ENCODE results near the gene CRYBB1. TPM values are rescaled to one million over a fixed set of nuclear protein-coding genes. Genes with fewer than 3 reads are reported as not detected.
"Not testable (repeated sequence)": the region's sequence is repeated elsewhere in the genome, so short reads cannot be mapped to it uniquely, and the experiment has no call there.

The CRYBB1 gene
- total RNA-seq, 1 donor from 2014 or later = not detected

- Mint-ChIP-seq H3K9me3 (no peaks in the 10 kb centered on the region), H3K36me3 (ENCODE audit: low read depth) (no peaks in the 10 kb centered on the region), H3K4me3 (no peak overlapping the region), H3K4me1 (peaks cover 27% of the 10 kb centered on the region), H3K27me3 (no peaks in the 10 kb centered on the region), H3K27ac (no peak overlapping the region)
- intact Hi-C loops (cut with micrococcal nuclease) = no loop called here
- no peak for ATAC-seq (ENCODE audit: low read depth)
- ChIA-PET POLR2A (no interaction called here), CTCF (no interaction called here)
- TF ChIP-seq CTCF (IDR thresholded peaks at IDR 0.05) = no peak
- DNase-seq = no peak
These were observed 3.5 kb downstream of the CRYBB1 start for GRCh38 chr22:26614322-26614721.

DNA sequence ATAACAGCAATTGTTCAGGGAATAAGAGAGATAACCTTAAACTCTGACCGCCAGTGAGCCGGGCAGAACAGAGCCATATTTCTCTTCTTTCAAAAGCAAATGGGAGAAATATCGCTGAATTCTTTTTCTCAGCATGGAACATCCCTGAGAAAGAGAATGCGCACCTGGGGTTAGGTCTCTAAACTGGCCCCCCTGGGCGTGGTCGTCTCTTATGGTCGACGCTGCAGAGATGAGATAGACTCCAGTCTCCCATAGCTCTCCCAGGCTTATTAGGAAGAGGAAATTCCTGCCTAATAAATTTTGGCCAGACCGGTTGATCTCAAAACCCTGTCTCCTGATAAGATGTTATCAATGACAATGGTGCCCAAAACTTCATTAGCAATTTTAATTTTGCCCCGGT lies 4.1 kb downstream of the CRYBB1 start:
- intact Hi-C loops (cut with micrococcal nuclease); H3K27ac Mint-ChIP-seq; ATAC-seq (ENCODE audit: low read depth); CTCF ChIA-PET; H3K27me3 Mint-ChIP-seq; H3K36me3 Mint-ChIP-seq (ENCODE audit: low read depth); H3K4me3 Mint-ChIP-seq; H3K9me3 Mint-ChIP-seq; DNase-seq; POLR2A ChIA-PET: not testable (repeated sequence)
- H3K4me1 Mint-ChIP-seq = peaks cover 27% of the 10 kb centered on the region

- Mint-ChIP-seq H3K27ac (no peak overlapping the region), H3K36me3 (ENCODE audit: low read depth) (no peaks in the 10 kb centered on the region), H3K4me3 (no peak overlapping the region), H3K4me1 (peaks cover 24% of the 10 kb centered on the region), H3K9me3 (no peaks in the 10 kb centered on the region), H3K27me3 (no peaks in the 10 kb centered on the region)
- intact Hi-C loops (cut with micrococcal nuclease) = no loop called here
- DNase-seq (no peak), ATAC-seq (ENCODE audit: low read depth) (no peak)
- TF ChIP-seq CTCF (IDR thresholded peaks at IDR 0.05) = no peak
- ChIA-PET CTCF (no interaction called here), POLR2A (no interaction called here)
These were observed 5.2 kb downstream of the CRYBB1 start for GRCh38 chr22:26612652-26613051.

DNA sequence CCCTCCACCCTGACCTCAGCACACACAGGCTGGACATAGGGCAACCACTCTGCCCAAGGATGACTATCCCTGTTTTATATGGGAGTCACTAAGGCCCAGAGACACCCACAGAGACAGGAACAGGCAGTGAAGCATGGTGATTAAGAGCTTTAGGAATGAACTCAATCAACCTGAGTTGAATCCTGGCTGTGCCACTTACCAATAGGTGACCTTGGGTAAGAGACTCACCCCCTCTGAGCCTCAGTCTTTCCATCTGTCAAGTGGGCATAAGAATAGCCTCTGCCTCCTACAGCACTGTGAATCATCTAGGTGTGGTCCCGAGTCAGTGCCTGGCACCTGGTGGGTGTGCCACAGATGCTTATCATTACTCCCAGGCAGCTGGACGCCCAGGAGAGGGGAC lies 6.8 kb downstream of the CRYBB1 start:
- CTCF ChIA-PET = no interaction called here

GRCh38 chr22:26610072-26610958 lies 7.5 kb downstream of the CRYBB1 start:
- Mint-ChIP-seq H3K27me3 (no peaks in the 10 kb centered on the region), H3K9me3 (no peaks in the 10 kb centered on the region), H3K27ac (peak overlapping the region; percentile 31), H3K36me3 (ENCODE audit: low read depth) (no peaks in the 10 kb centered on the region), H3K4me3 (peak overlapping the region; percentile 32), H3K4me1 (peaks cover 15% of the 10 kb centered on the region)
- intact Hi-C loops (cut with micrococcal nuclease) = no loop called here
- POLR2A ChIA-PET = interaction anchor here (1.0 kb wide), 1 partner anchor 98 kb away, joined by 3 read pairs; the partner anchor contains the start of gene TFIP11
- CTCF ChIA-PET = no interaction called here
- DNase-seq (no peak), ATAC-seq (ENCODE audit: low read depth) (peak; percentile 73)
- TF ChIP-seq CTCF (IDR thresholded peaks at IDR 0.05) = no peak

More for the DNA sequence above, 6.8 kb downstream of the CRYBB1 start:
- no peak for TF ChIP-seq CTCF (IDR thresholded peaks at IDR 0.05)
- ATAC-seq (ENCODE audit: low read depth) = no peak
- DNase-seq = no peak
- Mint-ChIP-seq H3K27ac (no peak overlapping the region), H3K4me1 (peaks cover 18% of the 10 kb centered on the region), H3K27me3 (no peaks in the 10 kb centered on the region), H3K4me3 (no peak overlapping the region), H3K36me3 (ENCODE audit: low read depth) (no peaks in the 10 kb centered on the region), H3K9me3 (no peaks in the 10 kb centered on the region)
- intact Hi-C loops (cut with micrococcal nuclease) = no loop called here
- POLR2A ChIA-PET = no interaction called here
